HG03520 (cell line): ENCODE results near the gene NINJ1.
"Not testable (repeated sequence)": the region's sequence is repeated elsewhere in the genome, so short reads cannot be mapped to it uniquely, and the experiment has no call there.

ENCODE experiments used
- ATAC-seq: cut with Tn5 transposase; IDR thresholded peaks from one replicate; pipeline ENCODE4 v1.9.1; 2021; ENCODE audit warnings: mild to moderate bottlenecking, moderate library complexity; ENCODE audit not compliant: unreplicated experiment

NINJ1 gene

DNA sequence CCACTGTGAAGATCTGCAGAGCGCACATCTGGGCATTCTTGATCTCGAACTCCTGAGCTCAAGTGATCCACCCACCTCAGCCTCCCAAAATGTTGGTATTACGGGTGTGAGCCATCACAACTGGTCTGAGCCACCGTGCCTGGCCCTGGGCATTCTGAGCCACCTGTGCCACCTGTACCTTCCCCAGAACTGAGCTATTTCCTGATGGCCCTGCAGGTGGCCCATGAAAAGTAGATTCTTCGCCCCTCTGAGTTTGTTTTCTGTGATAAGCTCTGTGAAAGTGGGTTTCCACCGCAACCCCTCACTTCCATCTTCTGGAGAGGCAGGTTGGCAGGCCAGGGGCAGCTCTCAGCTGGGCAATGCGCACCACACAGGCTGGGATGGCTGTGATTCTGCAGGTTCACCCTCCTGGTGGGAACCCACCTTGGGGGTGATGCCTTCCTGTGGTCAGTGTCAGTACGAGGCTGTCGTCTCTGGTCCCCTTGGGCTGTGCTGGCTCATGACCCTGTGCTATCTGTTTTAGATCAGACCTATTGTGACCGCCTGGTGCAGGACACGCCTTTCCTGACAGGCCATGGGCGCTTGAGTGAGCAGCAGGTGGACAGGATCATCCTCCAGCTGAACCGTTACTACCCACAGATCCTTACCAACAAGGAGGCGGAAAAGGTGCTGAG is 26.8 kb downstream of the NINJ1 start:
- no peak for ATAC-seq

DNA sequence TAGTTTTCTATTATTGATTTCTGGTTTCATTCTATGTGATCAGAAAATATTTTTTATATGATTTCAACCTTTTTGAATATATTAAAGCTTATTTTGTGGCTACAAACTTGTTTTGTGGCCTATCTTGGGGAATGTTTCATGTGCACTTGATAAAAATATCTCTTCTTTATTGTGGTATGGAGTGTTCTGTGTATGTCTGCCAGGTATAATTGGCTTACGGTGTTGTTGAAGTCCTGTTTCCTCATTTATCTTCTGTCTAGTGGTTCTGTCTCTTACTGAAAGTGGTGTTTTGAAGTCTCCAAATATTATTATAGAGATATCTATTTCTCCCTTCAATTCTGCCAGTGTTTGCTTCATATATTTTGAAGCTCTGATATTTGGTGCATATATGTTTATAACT is 28.4 kb downstream of the NINJ1 start:
- no peak for ATAC-seq

DNA sequence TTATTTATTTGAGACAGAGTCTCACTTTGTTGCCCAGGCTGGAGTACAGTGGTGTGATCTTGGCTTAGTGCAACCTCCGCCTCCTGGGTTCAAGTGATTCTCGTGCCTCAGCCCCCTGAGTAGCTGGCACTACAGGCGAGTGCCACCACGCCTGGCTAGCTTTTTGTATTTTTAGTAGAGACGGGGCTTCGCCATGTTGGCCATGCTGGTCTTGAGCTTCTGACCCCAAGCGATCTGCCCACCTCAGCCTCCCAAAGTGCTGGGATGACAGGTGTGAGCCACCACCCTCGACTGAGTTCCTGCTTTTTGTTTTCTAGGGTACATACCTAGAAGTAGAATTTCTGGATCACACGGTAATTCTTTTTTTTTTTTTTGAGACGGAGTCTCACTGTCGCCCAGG is 33.0 kb downstream of the NINJ1 start:
- ATAC-seq: not testable (repeated sequence)

DNA sequence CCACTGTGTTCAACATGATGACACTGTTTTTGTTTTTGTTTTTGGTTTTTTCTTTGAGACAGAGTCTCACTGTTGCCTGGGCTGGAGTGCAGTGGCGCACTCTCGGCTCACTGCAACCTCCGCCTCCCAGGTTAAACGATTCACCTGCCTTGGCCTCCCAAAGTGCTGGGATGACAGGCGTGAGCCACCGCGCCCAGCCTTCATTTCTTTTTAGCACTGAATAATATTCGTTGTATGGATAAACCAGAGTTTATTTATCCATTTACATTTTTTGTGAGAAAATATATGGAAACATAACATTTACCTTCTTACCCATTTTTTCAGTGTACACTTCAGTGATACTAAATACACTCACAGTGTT is 33.8 kb downstream of the NINJ1 start:
- no peak for ATAC-seq

DNA sequence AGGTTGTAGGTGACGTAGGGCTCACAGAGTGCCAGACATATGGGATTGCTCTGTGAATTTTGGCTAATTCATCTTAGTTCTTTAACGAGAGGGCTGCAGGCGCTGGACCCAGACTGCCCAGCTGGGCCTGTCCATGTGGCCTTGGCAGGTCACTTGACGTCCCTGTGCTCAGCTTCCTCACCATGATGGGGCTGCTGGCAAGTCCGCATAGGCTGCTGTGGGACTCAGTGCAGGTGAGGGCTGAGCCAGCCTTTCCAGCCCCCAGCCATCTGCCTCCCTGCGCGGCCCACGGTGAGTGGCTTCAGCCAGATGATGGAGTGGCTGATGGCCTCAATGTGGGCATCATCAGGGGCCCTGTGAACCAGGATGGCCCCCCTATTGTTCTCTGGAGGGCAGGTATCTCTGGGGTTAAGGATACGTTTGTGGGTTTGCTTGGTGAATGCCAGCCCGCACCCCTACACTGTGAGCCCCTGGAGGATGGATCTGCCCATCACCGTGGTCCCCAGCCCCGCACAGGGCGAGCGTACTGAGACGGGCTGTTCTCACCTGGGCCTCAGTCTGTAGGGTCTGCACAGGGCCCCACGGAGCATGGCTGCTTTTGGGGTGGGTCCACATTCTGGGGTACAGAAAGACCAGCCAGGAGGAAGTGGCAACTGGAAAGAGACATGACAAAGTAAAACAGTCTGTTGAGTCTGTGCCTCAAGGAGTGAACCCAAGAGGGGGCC is 34.3 kb downstream of the NINJ1 start:
- ATAC-seq: no peak

DNA sequence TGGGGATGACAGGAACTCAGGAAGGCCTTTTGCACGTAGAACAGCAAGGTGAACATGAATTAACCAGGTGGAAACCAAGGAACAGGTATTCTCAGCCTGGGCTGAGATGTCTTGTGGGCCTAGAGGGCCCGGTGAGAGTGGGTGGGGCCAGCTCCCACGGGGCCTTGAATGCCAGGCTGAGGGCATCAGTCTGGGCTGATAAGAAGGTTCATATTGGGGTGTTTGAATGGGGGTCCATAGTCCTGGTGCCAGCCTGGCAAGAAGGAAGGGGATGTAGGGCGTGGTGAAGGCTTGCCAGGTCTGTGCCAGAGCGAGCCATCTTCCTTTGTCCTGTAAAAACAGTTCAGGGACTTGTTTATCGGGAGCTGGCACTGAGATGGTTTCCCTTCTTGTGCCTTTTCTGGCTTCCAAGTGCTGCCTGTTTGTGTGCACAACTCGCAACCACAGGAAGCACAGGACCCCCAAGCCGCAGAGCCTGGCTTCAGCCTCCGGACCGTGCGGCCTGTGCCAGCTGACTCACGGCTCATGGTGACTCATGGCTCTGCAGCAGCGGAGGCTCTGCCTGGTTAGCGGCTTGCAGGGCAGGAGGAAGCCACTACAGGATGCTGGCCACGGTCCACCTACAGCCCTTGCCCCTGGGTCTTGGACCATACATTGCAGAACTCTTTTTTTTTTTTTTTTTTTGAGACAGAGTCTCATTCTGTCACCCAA is 35.7 kb downstream of the NINJ1 start:
- no peak for ATAC-seq

DNA sequence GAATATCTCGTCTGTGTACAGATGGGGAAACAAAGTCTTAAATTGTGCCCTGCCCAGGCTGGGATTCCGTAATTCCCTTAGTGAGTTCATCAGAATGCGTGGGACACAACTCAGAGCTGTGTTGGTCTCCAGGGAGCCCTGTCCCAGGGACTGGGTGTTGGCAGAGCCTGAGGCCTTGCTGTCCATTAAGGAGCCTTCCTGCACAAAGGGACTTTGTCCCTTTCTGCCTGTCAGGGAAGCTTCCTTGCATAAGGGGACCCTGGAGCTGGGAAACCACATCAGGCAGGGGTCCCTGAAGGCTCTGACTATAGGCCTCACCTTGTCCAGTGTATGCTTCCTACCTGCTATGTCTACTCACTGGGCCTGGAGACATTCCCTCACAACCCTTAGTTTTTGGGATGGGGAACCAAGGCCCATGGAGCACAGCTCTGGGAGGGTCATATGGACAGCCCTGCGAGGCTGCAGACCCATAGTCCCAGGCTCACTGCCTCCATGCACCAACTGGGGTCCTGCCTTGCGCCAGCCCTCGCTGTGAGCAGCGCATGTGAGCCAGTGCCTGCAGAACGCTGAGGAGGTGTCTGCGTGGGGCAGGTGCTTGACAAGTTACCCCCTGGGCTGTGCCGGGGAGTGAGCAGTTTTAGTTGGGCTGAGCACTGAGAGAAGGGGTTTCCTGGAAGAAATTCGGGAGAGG is 36.4 kb downstream of the NINJ1 start:
- ATAC-seq: no peak

DNA sequence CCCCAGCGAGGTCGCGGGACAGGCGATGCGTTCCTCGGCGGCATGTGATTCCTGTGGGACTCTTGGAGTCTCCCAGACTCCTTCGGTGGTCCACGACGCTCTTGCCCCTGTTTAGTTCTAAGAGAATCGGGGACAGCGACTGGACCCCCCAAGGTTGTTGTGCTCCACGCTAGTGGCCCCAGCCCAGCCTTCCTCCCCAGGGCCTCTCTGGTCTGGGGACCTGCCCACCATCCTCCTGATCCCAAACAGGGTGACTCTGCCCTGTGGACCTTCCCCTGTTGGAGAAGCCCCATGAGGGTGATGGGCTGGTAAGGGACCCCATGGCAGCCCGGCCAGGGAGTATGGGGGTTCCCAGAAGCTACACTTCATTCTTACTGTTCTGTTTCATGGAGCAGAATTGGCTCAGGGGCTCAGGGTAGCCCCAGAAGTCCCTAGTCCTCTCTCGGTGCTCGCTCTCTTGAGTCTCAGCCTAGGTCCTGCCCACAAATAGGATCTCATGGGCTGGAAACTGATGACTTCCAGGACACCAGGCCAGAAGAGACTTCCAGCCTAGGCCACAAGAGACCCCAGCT is 37.2 kb downstream of the NINJ1 start:
- no peak for ATAC-seq

DNA sequence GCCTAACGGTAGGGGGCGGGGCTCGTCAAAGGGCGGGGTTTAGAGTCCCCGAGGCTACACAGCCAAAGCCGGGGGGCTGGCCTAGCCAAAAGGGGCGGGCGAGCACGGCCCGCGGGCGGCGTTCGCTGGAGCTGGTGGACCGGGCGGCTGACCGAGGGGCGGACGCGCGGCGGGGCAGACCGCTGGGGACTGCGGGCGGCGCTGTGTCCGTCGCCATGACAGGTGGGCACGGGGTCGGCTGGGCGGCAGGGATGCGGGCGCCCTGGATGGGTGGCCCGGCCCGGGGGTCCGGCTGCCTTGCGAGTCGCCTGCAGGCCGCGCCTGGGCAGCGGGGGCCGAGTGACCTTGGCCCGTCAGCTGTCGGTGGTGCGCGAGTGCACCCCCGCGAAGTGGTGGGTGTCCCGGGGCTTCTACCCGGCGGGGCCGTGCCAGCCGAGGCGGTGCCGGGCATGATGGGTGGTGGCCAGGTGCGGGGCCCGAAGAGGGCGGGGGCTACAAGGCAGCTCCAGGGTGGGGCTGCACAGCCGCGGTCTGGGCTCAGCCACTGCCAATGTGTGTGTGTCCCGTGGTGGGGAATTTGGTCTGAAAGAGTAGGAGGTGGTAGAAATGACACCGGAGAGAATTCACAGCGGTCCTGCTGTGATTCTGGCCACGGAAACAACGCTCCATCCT is 37.8 kb downstream of the NINJ1 start, which contains the start of gene CARD19:
Gene CARD19 (plus strand): TSS at position 87 of the 672 bp plus-strand sequence. CDS start 129 bp downstream, at position 216.
- peak; percentile 7 for ATAC-seq

DNA sequence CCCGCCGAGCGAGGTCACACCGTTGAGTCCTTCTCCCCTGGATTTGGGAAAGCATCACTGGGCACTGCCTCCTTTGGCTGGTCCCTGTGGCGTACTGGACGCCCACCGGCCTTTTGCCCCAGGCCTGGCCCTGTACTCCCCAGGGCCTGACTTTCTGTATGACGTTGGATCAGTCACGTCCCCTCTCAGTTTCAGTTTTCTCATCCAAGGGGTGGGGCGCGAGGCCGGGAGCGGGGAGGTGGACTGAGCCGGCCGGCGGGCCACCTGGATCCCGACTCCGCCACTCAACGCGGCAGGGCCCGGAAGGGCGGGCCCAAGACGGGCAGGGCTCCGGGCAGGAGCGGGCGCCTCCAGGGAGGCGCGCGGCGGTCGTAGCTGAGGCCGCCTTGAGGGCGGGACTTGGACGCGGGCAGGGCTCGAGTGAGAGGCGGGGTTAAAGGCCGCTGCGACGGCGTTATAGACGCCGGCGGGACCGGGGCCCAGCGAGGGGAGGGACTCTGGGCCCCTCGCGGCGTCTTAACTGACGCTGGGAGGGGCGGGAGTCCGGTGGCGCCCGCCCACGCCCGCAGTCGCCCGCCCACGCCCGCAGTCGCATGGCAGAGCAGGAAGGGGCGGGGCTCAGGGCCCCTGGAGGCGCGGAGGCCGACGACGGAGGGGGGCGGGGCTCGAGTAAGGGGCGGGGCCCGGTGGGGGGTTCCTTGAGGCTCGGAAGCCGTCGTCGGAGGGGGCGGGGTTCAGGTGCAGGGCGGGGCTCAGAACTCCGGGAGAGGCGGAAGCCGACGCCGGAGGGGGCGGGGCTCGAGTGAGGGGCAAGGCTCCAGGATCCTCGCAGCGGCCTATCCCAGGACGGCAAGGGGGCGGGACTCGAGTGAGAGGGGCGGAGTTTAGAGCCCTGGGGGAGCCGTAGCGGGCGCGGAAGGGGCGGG is 38.6 kb downstream of the NINJ1 start:
- peak; percentile 71 for ATAC-seq

DNA sequence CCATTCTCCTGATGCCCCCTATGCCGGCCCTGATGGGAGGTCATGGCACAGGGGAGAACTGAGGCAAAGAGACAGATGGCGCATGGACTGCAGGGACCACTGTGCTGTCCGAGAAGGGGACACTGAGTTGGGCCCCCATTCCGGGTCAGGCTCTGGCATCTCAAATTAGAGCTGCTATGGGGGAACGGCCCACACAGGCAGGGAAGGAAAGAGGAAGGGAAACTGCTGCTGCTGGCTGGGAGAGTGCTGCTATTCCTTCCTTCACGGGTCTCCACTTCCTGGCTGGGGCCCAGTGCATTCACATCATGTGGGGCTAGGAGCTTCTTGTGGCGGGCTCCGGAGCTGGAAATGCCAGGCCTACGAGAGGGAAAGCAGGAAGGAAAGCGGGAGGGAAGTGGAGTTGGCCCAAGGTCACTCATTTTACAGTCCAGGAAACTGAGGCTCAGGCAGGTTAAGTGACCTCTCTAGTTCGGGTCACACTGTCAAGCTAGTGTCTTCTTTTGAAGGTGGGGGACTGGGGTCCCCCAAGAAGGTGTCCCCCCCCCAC is 39.3 kb downstream of the NINJ1 start:
- no peak for ATAC-seq

DNA sequence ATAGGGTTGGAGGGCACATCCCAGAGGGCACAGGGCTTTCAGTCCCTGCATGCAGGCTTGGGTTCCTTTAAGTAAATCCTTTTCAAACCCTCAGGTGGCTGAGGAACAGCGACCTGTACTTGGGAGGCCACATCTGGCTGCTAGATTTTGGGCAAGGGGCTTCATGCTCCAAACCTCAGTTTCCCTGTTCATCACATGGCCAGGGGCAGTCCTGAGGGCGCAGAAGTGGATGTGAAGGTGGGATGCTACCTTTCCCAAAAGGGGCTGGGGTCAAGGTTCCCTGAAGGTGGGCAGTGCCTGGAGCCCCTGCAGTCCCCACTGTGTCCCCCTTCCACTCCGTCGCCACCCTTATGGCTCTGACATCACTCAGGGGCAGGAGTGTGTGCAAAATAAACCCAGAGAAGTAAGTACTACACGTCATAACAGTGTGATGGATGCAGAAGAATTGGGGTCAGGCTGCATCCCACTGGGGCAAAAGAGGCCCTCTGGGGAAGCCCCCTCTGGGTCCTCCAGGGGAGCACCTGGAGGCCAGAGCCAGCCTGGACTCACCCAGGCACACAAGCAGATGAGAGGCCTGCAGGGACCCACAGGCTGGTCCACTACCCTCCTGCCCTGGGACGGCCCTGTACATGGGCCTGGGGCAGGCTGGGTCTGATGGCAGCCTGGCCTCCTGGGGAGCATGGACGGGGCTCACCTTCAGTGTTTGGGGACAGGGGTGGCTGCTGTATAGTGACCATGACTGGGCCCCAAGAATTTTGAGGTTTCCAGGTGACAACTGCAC is 40.0 kb downstream of the NINJ1 start:
- no peak for ATAC-seq

DNA sequence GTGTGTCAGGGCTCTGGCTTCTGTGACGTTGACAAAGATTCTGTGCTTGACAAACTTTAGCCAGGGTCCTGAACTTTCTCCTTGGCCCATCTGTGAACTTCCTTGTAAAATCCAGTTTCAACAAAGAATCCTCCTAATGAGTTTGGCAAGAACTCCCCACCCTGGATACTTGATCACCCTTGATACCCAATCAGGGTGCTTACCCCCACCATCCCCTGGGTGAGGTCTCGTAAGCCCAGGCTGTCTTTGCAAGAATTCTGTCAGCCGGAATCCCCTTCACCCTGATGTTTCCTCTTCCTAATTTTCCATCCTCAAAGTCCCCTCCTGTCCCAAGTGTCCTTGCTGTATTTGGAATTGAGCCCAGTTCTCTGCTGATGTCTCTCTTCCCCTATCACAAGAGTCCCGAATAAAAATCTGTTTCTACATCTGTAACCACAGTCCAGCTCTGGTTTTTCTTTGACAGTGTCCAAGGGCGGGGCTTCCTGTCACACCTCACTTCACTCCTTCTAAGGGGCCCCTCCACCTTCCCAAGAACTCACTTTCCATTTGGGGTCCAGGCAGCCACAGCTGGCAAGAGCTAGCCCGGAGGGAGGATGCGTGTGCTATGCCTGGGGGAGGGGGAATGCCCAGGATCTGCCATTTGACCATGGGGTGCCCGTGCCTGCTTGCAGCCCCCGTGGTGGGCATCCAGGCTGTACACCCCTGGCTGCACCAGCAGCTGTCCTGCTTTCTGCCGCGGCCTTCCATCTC is 40.7 kb downstream of the NINJ1 start:
- no peak for ATAC-seq

DNA sequence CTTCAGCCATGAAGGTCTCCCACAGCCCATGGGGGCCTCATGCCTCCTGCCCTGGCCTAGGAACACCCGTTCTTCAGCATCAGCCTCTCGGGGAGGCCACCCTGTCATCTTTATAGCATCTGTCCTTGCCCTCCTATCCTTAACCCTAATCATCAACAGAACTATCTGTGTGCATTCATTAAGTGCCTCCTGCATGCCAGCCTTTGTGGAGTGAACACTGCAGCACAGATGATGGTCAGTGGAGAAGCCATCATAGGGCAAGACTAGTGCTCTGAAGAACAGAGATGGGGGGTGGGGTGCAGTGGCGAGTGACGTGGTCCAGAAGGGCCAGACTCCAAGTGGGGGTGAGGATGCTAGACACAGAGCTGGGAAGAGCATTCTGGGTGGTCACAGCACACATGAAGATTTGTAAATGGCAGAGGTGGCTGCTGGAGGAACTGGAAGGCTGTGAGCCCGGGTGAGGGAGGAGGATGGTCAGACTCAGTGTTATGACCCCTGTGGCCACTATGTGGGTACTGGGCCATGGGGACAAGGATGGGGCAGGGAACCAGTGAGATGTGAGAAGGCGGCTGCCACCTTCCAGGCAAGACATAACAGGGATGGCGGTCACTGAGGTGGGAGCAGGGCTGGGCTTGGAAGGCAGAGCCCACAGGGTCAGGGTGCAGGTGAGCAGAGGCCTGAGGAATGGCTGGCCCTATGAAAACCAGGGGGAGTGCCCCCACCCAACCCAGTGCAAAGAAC is 41.6 kb downstream of the NINJ1 start:
- no peak for ATAC-seq

DNA sequence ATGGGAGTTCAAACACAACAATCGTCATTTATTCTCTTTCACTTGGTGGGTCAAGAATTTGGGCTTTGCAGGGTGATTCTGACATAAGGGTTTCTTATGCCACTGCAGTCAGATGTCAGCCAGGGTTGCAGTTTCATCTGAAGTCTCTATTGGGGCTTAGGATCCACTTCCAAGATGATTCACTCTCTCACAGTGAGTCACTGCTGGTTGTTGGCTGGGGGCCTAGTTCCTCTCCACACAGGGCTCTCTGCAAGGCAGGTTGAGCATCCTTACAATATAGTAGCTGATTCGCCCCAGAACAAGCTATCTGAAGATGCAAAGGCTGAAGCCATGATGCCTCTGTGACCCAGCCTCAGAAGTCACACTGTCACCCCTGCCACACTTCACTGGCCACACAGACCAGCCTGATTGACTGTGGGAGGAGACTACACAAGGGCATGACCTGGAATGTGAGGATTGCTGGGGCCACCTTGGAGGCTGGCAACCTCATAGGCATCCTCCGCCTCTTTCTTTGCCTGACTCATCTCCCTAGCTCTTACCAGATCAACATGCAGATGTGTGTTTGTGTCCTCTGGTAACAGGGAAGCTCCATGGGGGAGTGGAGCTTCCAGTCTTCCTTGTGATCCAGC is 42.5 kb downstream of the NINJ1 start:
- no peak for ATAC-seq

DNA sequence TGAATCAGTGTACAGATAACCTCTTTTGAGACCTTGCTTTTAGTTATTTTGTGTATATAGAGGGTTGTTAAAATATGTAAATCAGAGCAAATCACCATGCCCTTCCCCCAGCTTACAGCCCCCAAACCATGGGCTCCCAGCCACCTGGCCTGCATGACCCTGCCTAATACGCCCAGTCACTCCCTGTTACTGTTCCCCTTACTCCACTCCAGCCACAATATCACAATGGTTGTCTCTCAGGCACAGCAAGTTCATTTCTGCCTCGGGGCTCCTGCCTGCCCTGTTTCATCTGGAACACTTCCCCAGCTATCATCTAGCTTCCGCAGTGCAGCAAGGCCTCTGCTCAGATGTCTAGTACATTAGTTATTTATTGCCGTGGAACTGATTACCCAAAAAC is 43.0 kb downstream of the NINJ1 start:
- no peak for ATAC-seq
